Measurements from ENCODE around the gene HELZ2.

GRCh38 chr20:63572071-63572787 lies 1.8 kb downstream of the HELZ2 start:
- no peak for TF ChIP-seq MAX (IDR thresholded peaks at IDR 0.05; ENCODE audit: low read depth, low read length)
- no peak for TF ChIP-seq CTCF (IDR thresholded peaks at IDR 0.05; ENCODE audit: low read depth, low read length)

All from NB4 (cell line).